SKM-1 treated with dmso at 0.1 percent for 144 hours (cell line): ENCODE data around the gene CAPN8.
"Not testable (repeated sequence)": the region's sequence is repeated elsewhere in the genome, so short reads cannot be mapped to it uniquely, and the experiment has no call there.

Experiments used
- DNase-seq: peaks from one replicate; lab custom pipeline; 2025; ENCODE audit not compliant: unreplicated experiment; lab: John Stamatoyannopoulos, UW

Gene CAPN8

DNA sequence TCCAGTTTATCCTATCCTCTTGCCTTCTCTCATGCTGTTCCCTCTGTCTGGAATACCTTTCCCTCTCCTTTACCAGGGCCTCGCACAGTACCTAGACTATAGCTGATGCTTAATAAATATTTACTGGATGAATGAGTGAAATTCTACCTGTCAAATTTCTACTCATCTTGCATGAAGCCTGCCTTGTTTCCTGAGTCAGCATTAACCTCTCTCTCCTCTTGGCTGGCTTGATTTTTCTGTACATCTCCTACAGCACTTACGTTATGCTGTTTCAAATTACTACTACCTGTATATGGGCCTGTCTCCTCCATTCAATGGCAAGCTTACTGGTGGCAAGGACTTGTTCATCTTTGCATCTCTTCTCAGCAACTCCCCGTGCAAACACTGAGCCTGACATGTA, 130.8 kb downstream of the CAPN8 start:
- no peak for DNase-seq

DNA sequence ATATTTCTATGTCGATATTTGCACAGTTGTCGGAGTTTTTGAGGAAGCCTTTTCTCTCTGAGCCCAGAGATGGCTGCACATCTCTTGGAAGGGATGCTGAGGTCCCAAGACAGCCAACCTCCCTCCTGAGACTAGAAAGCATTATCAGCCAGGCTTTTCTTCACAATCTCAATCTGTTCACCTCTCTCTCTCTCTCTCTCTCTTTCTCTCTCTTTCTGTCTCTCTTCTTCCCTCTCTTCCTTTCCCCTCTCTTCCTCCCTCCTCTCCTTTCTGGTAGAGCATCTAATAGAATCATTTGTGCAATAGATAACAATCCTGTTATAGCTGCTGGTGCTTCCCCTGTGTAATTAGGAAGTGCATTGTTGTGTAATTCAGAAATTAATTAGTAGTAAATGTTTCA, 131.8 kb downstream of the CAPN8 start:
- DNase-seq: no peak

DNA sequence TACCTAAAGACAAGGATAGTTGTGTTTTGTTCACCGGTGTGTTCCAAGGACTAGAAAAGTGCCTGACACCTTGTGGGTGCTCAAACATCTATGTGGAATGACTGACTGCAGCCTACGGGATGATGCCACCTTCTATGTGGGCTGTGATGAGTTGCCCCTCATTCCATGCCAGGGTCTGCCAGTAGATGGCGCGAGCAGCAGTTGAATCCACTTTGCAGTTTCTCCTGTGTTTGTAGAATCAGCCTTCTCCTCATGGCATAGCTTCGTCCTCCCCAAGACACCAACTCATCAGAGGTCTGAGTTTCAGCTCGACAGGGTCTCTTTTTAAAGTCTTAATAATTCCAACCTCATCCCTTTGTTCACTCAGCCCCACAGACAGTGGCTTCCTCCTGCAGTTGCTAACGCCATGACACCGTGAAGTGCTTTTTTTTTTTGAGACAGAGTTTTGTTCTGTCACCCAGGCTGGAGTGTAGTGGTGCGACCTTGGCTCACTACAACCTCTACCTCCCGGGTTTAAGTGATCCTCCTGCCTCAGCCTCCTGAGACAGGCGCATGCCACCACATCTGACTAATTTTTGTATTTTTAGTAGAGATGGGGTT, 133.7 kb downstream of the CAPN8 start:
- DNase-seq: peak; percentile 47

DNA sequence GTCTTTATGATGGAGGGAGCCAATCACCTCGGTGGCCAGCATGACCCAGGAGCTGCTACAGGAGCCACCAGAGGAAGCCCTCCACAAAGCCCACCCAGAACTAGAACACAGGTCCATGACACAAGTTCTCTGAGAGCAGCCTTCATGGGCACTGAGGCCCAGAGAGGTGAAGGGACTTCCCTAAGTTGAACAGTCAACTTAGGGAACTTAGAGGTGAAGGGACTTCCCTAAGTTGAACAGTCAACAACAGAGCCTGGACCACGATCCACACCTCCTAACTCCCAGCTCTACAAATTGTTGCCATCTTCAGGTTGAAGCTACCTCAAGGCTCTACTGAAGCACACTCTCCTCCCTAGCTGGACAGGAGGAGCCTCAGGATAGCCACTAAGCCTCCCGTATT, 139.5 kb downstream of the CAPN8 start:
- DNase-seq: no peak

DNA sequence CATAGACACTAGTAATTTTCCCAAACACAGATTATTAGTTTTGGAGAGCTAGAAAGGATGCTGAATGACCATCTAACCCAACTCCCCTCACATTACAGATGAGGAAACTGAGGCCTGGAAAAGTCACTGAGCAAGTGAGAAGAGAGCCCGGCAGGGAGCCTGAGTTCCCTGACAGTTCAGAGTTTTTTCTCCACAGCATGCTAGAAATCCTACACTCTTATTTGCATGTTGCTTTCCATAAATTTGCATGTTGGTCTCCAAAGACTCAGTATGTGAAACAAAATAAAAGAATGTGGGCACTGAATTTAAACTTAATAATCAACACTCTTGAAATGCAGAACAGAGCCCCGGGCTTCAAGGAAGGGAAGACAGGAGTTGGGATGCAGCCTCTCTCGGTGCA, 140.0 kb downstream of the CAPN8 start:
- DNase-seq: no peak

DNA sequence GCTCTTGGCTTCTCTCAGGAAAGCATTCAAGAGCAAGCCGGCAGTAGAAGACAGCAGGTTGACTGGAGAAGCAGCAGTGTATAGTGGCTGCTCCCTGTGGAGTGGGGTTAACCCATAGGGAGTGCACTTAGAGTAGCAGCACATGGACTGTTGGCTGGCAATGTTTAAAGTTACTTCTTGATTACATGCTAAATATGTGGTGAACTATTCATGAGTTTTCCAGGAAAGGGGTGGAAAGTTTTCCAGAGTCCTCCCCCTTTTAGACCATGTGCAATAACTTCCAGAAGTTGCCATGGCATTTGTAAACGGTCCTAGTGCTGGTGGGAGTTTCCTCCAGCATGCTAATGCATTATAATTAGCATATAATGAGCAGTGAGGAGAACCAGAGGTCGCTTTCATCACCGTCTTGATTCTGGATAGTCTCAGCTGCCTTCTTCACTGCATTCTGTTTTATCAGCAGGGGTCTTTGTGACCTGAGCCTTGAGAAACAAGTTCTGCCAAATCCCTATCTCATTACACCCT, 140.5 kb downstream of the CAPN8 start:
- no peak for DNase-seq

DNA sequence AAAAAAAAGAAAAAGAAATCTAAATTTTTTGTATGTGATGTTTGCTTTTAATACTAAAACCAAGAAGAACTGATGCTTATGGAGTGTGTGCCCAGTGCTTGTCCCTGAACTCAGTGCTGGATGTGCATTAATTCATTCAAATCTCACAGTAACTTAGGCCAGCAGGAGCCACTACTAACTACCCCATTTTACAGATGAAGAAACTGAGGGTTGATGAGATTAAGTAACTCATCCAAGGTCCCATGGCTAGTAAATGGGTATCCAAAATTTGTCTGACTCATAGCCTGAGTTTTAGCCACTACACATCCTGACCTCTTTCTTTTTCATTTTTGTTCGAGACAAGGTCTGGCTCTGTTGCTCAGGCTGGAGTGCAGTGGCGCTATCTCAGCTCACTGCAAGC, 144.4 kb downstream of the CAPN8 start:
- DNase-seq: no peak

DNA sequence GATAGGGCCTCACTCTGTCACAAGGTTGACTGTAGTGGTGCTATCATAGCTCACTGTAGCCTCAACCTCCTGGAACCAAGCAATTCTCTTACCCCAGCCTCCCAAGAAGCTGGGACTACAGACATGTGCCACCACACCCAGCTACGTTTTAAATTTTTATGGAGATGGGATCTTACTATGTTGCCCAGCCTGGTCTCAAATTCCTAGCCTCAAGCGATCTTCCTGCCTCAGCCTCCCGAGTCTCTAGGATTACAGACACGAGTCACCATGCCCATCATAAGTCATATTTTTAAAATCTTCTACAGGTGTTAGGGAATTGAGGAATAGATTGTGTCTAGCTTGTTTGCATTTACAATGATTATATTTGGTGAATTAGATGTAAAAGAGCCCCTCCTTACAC, 145.3 kb downstream of the CAPN8 start:
- no peak for DNase-seq

DNA sequence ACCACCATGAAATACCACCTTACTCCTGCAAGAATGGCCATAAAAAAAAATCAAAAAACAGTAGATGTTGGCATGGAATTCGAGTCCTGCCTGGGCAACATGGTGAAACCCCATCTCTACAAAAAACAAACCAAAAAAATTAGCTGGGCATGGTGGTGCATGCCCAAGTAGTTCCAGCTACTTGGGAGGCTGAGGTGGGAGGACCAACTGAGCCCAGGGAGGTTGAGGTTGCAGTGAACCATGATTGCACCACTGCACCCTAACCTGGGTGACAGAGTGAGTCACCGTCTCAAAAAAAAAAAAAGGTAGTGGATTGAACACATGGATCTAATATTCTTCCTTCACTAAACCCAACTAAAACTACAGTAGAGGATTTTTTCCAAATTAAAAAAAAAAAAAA, 146.4 kb downstream of the CAPN8 start:
- no peak for DNase-seq

DNA sequence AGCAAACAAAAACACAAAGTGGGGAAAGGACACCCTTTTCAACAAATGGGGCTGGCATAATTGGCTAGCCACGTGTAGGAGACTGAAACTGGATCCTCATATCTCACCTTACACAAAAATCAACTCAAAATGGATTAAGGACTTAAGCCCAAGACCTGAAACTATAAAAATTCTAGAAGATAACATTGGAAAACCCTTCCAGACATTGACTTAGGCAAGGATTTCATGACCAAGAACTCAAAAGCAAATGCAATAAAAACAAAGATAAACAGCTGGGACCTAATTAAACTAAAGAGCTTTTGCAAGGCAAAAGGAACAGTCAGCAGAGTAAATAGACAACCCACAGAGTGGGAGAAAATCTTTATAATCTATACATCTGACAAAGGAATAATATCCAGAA, 146.9 kb downstream of the CAPN8 start:
- not testable (repeated sequence) for DNase-seq

DNA sequence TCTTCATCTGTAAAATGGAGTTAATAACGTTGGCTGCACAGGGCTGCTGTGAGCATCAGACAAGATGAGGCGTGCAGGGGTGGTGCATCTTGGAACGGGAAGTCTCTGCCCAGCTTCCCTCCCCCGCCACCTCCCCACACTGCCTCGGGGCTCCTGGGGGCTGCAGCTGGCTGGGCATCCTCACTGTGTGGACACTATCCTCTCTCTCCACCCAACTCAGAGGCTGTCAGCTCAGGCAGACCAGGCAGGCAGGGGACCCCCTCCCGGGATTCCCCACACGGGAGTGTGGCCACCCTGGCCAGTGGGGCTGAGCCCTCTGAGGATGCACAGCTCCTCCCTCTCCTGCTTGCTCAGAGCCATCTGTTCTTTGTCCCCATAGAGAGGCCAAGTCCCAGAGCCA, 149.6 kb downstream of the CAPN8 start:
- DNase-seq: no peak

DNA sequence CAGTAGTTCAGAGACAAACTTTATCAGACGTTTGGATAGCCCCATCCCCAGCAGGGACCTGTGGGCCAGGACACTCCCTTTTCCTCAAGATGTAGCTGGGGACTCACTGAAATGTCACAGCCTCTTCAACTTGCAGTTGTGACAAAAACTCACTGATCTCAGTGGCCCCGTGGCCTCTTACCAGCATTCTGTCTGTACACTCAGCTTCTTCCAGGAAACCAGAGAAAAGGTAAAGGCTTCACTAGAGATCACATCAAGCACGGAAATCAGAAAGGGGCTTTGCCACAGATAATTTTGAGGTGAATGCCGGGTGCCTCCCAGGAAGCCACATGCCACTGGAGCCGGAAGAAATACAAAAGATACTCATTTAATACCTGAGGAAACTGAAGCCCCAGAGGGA, 150.1 kb downstream of the CAPN8 start:
- DNase-seq: no peak

DNA sequence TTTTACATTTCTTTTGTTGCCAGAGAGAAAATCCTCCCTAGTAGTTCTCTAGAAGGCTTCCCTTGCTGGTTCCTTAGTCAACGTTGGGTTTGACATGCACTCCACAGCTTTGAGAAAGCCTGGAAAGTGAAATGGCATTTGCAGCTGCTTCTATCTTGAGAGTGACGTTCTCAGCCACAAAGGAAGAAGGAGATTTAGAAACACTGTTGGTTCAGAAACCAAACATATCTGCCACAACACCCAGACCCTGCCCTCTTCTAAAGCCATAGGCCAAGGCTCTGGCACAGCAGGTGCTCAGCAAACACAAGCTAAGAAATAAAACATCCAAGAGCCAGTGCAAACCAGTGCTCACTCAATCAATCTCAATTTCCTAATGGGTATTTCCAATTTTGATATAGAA, 150.9 kb downstream of the CAPN8 start:
- DNase-seq: no peak

DNA sequence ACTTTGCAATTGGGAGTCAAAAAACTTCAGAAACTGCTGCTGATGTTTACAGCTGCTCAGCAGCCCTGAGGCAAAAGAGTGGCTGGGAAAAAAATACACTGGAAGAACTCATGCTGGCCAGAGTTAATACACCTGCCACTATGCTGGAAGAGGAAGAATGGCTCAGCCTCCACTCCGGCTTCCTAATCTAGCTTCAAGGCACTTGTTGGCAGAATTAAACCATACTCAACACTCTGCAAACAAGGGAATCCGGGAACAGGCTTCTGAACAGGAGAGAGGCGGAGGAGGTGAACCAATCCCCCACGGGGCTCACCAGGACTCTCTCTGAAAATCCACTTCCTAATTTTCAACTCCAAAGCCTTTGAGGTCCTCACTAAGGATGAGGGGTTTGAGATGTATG, 152.2 kb downstream of the CAPN8 start:
- no peak for DNase-seq

DNA sequence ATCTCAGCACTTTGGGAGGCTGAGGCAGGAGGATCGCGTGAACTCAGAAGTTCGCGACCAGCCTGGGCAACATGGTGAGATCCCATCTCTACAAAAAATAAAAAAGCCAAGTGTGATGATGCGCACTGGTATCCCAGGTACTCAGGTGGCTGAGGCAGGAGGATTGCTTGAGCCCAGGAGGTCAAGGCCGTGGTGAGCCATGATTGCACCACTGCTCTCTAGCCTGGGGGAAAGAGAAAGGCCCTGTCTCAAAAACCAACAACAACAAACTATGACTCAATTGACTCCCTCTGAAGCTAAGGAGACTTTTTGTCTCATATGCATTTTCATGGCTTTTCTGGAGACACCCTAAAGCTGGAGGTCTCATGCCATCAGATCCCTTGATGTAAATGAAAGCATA, 153.4 kb downstream of the CAPN8 start:
- DNase-seq: no peak

DNA sequence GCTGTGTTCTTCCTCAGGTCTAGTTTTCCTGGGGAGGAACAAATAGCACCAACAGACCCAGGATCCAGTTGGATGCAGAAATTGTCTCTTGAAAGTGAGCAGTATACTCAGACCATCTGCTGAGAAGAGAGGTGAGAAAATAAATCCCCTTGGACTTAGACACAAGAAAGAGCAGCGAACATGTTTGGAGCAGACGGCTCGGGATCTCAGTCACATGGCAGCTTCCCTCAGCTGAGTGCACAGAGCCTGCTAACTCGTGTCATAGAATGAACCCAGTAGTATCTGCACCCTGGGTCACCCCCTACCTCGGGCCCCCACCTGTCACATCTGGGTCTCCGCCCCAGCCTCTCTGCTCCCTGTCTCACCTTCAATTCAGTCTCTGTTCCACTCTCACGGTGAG, 156.7 kb downstream of the CAPN8 start:
- no peak for DNase-seq

DNA sequence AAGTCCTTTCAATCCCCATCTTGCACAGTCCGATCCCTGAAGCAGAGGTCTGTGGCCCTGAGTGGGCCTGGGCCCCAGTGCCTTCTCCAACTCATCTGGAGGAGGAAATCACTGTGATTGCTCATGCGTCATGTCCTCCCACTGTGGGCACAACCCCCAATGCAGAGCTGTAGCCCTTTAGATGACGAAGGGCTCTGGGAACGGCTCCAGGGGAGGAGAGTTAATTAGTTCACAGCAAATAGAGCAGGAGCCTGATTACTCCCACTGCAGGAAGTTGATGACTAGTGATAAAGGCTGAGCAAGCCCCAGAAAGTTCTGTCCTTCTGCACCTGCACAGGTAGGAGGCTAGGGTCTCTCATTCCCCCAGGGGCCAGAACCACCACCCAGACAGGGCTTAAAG, 160.8 kb downstream of the CAPN8 start:
- no peak for DNase-seq

DNA sequence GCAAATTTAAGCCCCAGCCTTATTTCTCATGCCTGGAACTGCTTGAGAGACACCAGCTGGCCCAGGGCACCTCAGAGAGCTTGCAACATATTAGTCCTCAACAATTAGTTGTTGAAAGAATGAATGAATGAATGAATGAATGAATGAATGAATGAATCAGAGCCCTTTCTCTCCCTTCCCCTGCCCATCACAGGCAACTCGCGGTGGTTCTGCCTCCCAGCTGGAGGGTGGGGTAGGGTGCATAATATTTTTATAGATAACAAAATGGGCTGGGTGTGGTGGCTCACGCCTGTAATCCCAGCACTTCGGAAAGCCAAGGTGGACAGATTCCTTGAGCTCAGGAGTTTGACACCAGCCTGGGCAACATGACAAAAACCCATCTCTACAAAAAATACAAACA, 162.2 kb downstream of the CAPN8 start:
- DNase-seq: no peak

DNA sequence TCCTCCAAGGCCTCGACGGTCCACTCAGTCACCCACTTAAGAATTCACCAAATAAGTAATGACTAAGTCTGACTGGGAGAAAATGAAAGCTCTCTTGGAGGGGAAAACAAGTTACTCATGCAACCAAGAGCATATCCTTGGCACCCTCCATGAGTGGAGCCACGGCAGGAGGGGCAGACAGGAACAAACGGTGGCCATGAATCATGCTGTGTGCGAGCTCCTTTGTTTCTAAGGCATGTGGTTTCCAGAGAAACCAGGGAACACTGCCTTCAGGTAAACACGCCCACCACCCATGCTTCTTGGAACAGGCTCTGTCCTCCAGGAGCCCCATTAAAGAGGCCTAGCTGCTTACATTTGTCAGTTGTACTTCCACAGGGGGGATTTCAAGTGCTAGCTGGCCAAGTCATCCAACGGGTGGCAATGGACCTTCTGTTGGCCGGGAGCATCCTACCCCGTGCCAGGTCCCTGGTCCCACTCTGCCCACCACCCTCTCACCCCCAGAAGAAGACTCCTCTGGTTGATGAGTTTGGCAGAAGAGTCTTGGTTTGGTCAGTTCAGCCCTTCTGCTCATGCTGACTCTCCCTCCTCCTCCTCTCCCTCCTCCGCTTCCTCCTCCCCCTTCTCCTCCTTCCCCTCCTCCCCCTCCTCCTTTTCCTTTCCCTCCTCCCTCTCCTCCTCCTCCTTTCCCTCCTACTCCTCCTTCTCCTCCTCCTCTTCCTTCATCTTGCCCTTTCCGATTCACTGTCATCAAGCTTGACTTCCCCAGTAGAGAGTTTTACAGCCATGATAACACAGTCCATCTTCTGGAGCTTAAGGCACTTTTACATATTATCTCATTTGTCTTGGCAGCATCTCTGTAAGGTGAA, 164.7 kb downstream of the CAPN8 start:
- DNase-seq: no peak

DNA sequence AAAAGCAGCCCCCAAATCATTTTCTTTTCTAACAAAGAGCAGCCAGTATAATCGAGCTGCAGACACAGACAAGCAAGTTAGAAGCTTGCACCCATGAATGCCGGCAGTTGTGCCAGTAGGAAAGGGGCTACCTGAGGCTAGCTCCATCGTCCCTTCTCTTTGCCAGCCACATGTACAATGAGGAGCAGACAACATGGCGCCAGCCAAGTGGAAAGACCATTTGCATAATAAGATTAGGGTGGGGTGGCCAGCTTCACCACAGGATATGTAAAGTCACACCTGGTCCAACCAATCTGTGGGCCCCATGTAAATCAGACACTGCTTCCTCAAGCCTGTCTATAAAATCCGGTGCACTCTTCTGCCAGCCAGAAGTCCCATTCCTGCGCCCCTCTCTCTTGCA, 168.6 kb downstream of the CAPN8 start:
- DNase-seq: no peak

DNA sequence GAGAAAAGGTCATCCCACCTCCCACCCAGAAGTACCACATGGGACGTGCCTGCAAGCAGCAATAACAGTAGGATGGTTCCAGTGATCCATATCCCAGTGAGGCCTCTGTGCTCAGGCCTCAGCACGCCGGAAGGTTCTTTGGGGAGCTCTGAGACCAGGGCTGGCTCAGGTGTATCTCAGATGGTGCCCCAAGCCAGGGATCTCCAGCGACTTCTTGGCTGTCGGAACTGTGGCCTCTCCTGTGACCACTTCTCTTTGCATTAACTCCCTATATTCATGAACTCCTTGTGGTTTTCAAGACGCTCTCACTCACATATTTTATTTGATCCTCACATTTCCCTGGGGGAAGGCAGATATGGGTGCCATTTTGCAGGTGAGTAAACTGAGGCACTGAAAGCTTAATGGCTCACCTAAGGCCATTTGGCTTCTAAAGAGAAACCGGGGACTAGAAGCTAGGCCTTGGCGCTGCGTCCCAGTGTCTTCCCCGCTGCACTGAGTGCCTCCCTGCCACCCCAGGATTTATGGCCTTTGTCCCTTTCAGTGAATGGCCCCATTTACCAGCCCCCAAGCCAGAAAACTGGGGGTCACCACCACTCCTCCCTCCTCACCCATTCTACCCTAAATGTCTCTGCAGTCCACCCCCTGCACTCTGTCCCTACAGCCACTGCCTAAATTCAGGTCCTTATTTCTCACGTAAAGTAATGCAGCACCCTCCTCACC, 170.4 kb downstream of the CAPN8 start:
- no peak for DNase-seq

DNA sequence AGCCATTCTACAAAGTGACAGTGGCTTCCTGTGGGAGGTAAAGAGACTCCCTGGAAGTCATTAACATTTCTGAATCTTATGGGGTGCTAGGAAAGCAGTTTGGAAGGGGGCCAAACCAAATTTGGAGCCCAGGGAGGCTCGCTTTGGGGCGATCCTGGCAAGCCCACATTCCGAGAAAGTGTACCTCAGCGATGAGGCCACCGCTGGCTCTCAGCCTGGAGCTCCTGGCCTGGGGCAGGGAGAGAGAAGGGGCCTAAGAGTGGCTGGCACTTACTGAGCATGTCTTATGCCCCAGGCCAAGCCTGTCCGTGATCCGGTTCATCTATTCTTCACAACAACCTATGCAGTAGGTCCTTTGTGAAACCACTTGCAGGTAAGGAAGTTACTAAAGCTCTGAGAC, 173.5 kb downstream of the CAPN8 start:
- DNase-seq: no peak
